Measurements from ENCODE around the gene OTOS. TPM values are rescaled to one million over a fixed set of nuclear protein-coding genes. Genes with fewer than 3 reads are reported as not detected.

Gene OTOS
- total RNA-seq, 1 donor from 2014 or later = not detected

- Histone ChIP-seq H3K36me3 (ENCODE audit: insufficient read depth, low read length) (peaks cover 37% of the 10 kb centered on the region), H3K4me2 (ENCODE audit: low read length) (no peak overlapping the region), H3K4me3 (ENCODE audit: insufficient read depth, low read depth, low read length) (no peak overlapping the region), H3K9me3 (ENCODE audit: insufficient read depth, low read depth, low read length) (no peaks in the 10 kb centered on the region), H3K79me2 (ENCODE audit: insufficient read depth, low read length) (peaks cover 19% of the 10 kb centered on the region), H3K4me1 (ENCODE audit: insufficient read depth, low read length) (no peaks in the 10 kb centered on the region), H3K27me3 (ENCODE audit: insufficient read depth, low read length) (no peaks in the 10 kb centered on the region), H2AFZ (ENCODE audit: low read depth, low read length) (no peak overlapping the region), H3K27ac (ENCODE audit: low read depth, low read length) (no peak overlapping the region), H4K20me1 (ENCODE audit: insufficient read depth, low read length) (peaks cover 24% of the 10 kb centered on the region), H3K9ac (ENCODE audit: low read length) (no peak overlapping the region)
- Mint-ChIP-seq H3K4me3 (ENCODE audit: unreplicated experiment) (no peak overlapping the region), H3K36me3 (ENCODE audit: low read depth, unreplicated experiment) (peaks cover 23% of the 10 kb centered on the region), H3K9me3 (ENCODE audit: unreplicated experiment) (no peaks in the 10 kb centered on the region), H3K4me1 (ENCODE audit: low read depth, unreplicated experiment) (peaks cover 5% of the 10 kb centered on the region), H3K27me3 (ENCODE audit: low read depth, unreplicated experiment) (no peaks in the 10 kb centered on the region), H3K27ac (ENCODE audit: unreplicated experiment) (no peak overlapping the region)
- no peak for FAIRE-seq
- DNase-seq (ENCODE audit: low read depth) = no peak
- TF ChIP-seq EZH2 (IDR thresholded peaks at IDR 0.05; ENCODE audit: insufficient read depth, low read length) = no peak
- TF ChIP-seq, protein P1, sequence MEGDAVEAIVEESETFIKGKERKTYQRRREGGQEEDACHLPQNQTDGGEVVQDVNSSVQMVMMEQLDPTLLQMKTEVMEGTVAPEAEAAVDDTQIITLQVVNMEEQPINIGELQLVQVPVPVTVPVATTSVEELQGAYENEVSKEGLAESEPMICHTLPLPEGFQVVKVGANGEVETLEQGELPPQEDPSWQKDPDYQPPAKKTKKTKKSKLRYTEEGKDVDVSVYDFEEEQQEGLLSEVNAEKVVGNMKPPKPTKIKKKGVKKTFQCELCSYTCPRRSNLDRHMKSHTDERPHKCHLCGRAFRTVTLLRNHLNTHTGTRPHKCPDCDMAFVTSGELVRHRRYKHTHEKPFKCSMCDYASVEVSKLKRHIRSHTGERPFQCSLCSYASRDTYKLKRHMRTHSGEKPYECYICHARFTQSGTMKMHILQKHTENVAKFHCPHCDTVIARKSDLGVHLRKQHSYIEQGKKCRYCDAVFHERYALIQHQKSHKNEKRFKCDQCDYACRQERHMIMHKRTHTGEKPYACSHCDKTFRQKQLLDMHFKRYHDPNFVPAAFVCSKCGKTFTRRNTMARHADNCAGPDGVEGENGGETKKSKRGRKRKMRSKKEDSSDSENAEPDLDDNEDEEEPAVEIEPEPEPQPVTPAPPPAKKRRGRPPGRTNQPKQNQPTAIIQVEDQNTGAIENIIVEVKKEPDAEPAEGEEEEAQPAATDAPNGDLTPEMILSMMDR (IDR thresholded peaks at IDR 0.05; ENCODE audit: insufficient read depth, low read depth, low read length) = no peak
Measured at GRCh38 chr2:240129311-240129710, 11.1 kb downstream of the OTOS start.

DNA sequence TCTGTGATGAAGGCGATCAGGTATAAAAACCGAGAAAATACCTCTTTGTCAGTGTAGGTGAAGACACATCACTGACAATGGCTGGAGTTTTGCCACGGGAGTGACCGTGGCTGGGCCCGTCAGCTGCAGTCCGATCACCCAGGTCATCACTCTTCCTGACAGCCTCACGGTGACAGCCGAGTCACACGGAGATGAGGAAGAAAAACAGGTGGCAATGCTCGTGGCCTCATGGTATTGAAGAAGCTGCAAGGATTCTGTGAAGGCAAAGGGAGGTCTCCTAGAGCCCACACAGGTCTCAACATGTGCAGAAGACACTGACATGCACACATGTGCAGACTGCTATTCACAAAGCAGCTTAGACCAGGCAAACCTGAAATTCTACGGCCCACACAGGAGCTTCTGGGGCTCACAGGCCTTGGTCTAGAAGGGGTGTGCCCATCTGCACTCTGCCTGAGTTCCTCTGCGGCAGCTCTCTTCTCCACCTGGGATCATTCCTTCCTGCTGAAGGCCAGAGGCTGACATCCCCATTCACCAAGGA, 11.8 kb downstream of the OTOS start:
- H3K27ac Mint-ChIP-seq (ENCODE audit: unreplicated experiment) = no peak overlapping the region
- H3K4me3 Mint-ChIP-seq (ENCODE audit: unreplicated experiment) = no peak overlapping the region
- no peak overlapping the region for H3K9ac ChIP-seq (ENCODE audit: low read length)
- H3K27me3 Mint-ChIP-seq (ENCODE audit: low read depth, unreplicated experiment) = no peaks in the 10 kb centered on the region
- H3K4me2 ChIP-seq (ENCODE audit: low read length) = no peak overlapping the region
- H4K20me1 ChIP-seq (ENCODE audit: insufficient read depth, low read length) = peaks cover 18% of the 10 kb centered on the region
- no peak overlapping the region for H3K27ac ChIP-seq (ENCODE audit: low read depth, low read length)
- peaks cover 37% of the 10 kb centered on the region for H3K36me3 ChIP-seq (ENCODE audit: insufficient read depth, low read length)
- TF ChIP-seq EZH2 (IDR thresholded peaks at IDR 0.05; ENCODE audit: insufficient read depth, low read length) = no peak
- TF ChIP-seq, protein P1 (IDR thresholded peaks at IDR 0.05; ENCODE audit: insufficient read depth, low read depth, low read length) = no peak
- peaks cover 13% of the 10 kb centered on the region for H3K79me2 ChIP-seq (ENCODE audit: insufficient read depth, low read length)
- no peak for DNase-seq (ENCODE audit: low read depth)
- no peaks in the 10 kb centered on the region for H3K4me1 Mint-ChIP-seq (ENCODE audit: low read depth, unreplicated experiment)
- no peak overlapping the region for H2AFZ ChIP-seq (ENCODE audit: low read depth, low read length)
- no peaks in the 10 kb centered on the region for H3K4me1 ChIP-seq (ENCODE audit: insufficient read depth, low read length)
- no peaks in the 10 kb centered on the region for H3K9me3 ChIP-seq (ENCODE audit: insufficient read depth, low read depth, low read length)
- no peaks in the 10 kb centered on the region for H3K9me3 Mint-ChIP-seq (ENCODE audit: unreplicated experiment)
- no peaks in the 10 kb centered on the region for H3K27me3 ChIP-seq (ENCODE audit: insufficient read depth, low read length)
- peaks cover 23% of the 10 kb centered on the region for H3K36me3 Mint-ChIP-seq (ENCODE audit: low read depth, unreplicated experiment)
- H3K4me3 ChIP-seq (ENCODE audit: insufficient read depth, low read depth, low read length) = no peak overlapping the region
- no peak for FAIRE-seq

DNA sequence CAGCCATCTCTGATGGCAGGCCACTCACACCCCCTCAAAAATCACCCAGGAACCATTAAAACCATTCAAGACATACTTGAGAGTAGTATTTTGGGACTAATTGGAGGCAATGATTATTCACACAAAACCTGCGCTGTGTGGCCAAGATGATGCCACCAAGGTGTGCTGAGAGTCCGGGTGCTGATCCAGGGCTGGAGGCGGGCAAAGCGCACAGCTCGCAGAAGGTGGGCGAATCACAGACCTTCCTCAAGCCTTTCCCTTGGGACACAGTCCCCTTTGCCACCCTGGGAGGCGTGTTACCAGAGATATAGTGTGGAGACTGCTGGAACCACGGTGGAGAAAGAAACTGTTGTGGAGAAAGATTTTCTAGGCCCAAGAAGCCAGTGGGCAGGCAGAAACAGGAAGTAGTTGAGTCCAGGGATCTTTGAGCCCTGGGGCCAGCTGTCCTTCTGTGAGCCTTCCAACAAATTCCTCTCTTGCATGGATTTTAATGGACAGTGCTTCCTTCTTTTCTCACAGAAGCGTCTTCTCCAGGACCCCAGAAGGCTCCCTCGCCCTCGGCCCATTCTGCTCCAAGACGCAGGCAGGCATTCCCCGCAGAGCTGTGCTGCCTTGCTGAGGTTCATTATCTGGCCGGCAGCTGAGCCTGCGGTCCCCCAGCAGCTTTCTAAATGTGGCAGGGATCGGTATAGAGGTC, 12.4 kb downstream of the OTOS start:
- TF ChIP-seq, protein P1 (IDR thresholded peaks at IDR 0.05; ENCODE audit: insufficient read depth, low read depth, low read length) = no peak
- H3K9ac ChIP-seq (ENCODE audit: low read length) = no peak overlapping the region
- Mint-ChIP-seq H3K4me3 (ENCODE audit: unreplicated experiment) (no peak overlapping the region), H3K4me1 (ENCODE audit: low read depth, unreplicated experiment) (no peaks in the 10 kb centered on the region), H3K36me3 (ENCODE audit: low read depth, unreplicated experiment) (peaks cover 23% of the 10 kb centered on the region), H3K27me3 (ENCODE audit: low read depth, unreplicated experiment) (no peaks in the 10 kb centered on the region), H3K9me3 (ENCODE audit: unreplicated experiment) (no peaks in the 10 kb centered on the region), H3K27ac (ENCODE audit: unreplicated experiment) (peak overlapping the region; percentile 7)
- H3K36me3 ChIP-seq (ENCODE audit: insufficient read depth, low read length) = peaks cover 37% of the 10 kb centered on the region
- H4K20me1 ChIP-seq (ENCODE audit: insufficient read depth, low read length) = peaks cover 12% of the 10 kb centered on the region
- H3K27me3 ChIP-seq (ENCODE audit: insufficient read depth, low read length) = no peaks in the 10 kb centered on the region
- no peak overlapping the region for H3K27ac ChIP-seq (ENCODE audit: low read depth, low read length)
- H2AFZ ChIP-seq (ENCODE audit: low read depth, low read length) = no peak overlapping the region
- no peak for DNase-seq (ENCODE audit: low read depth)
- no peaks in the 10 kb centered on the region for H3K4me1 ChIP-seq (ENCODE audit: insufficient read depth, low read length)
- H3K4me3 ChIP-seq (ENCODE audit: insufficient read depth, low read depth, low read length) = no peak overlapping the region
- no peak overlapping the region for H3K4me2 ChIP-seq (ENCODE audit: low read length)
- FAIRE-seq = no peak
- H3K9me3 ChIP-seq (ENCODE audit: insufficient read depth, low read depth, low read length) = no peaks in the 10 kb centered on the region
- H3K79me2 ChIP-seq (ENCODE audit: insufficient read depth, low read length) = peaks cover 8% of the 10 kb centered on the region
